CD4-positive, alpha-beta T cell treated with Interleukin-6 for 4 hours (primary cell): Measurements from ENCODE around the gene COPG1.
"Not testable (repeated sequence)": the region's sequence is repeated elsewhere in the genome, so short reads cannot be mapped to it uniquely, and the experiment has no call there.

Source experiments
- DNase-seq: peaks from one replicate; pipeline ENCODE4 v3.0.0-alpha.2; 2020; ENCODE audit warnings: mixed read lengths

Gene COPG1, protein sequence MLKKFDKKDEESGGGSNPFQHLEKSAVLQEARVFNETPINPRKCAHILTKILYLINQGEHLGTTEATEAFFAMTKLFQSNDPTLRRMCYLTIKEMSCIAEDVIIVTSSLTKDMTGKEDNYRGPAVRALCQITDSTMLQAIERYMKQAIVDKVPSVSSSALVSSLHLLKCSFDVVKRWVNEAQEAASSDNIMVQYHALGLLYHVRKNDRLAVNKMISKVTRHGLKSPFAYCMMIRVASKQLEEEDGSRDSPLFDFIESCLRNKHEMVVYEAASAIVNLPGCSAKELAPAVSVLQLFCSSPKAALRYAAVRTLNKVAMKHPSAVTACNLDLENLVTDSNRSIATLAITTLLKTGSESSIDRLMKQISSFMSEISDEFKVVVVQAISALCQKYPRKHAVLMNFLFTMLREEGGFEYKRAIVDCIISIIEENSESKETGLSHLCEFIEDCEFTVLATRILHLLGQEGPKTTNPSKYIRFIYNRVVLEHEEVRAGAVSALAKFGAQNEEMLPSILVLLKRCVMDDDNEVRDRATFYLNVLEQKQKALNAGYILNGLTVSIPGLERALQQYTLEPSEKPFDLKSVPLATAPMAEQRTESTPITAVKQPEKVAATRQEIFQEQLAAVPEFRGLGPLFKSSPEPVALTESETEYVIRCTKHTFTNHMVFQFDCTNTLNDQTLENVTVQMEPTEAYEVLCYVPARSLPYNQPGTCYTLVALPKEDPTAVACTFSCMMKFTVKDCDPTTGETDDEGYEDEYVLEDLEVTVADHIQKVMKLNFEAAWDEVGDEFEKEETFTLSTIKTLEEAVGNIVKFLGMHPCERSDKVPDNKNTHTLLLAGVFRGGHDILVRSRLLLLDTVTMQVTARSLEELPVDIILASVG

DNA sequence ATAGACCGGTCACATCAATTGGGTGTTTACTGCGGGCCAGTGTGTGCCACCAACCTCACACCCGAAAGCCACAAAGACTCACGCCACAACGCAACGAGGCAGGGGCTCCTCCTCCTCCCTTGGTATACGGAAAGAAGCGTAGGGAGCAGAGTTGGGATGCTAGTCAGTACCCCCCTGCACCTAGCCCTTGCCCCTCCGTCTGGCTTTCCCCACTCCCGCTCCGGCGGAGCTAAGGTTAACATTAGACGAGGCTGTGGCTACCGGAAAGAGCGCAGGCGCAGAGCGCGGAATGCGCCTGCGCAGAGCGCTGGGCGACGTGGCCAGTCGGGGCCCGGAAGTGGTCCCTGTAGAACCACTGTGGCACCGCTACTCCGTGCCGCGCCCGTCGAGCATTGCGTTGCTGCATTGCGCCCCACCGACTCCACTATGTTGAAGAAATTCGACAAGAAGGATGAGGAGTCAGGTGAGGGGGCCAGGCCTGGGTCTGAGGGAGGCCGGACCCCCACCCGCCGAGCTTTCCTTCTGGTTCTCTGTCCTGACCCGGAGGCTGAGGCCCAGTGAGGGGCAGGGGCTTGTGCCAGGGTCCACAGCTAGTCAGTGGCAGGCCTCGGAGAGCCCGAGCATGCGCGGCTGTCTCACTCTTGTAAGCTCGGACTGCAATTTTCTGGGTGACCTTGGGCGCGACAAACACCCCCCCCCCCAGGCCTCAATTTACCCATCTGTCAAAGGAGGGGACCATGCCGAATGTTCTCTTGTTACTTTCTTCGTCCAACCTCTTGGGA is at the start of gene COPG1:
TSS of gene COPG1 (plus strand) at position 323 of the 782 bp plus-strand sequence. CDS start at position 427, 104 bp downstream.
- DNase-seq, result peak; percentile 89

DNA sequence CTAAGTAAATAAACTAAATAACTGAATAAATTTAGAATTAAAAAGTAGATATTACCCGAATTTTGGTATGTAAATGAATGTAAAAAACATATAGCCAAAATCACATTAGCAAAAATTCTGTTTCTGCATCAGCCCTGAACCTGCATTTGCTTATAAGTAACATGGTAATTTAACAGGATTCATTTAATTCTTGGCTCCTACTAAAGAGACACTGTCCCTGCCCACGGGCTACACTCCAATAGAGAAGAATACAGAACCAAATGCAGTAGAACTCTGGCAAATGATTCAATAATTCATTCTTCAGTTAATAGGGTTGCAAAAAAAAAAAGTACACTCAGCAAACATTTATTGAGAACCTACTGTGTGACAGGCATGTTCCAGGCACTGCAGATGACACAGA is 44.9 kb upstream of the COPG1 start:
- no peak for DNase-seq

DNA sequence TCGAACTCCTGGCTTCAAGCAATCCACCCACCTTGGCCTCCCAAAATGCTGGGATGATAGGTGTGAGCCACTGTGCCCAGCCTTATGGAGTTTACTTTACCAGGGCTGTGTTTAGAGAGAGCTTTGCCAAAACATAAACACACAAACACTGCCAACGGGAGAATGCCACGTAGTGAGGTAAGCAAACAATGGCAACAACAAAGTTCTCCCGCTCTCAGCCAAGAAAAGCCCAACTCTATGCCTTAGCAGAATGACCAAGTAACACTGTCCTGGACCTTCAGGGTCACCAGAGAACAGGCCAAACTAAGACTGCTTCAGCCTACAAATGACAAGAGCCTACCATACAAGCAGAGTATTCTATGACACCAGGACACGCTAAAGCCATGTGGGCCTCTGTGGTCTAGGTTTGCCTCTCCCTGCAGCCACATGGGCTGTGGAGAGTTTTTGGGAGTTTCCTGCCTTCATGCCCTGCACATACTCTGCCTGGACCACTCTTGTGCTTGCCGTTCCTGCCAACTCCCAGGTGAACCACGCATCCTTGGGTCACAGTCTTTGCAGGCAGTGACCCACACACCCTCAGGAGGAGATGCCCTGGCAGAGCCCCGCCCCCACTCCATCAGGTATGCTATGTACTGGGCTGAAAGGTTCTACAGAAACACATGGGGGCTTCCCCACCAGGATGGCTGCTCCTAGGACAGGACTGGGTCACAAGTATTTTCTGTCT is 44.1 kb upstream of the COPG1 start:
- DNase-seq, result no peak

DNA sequence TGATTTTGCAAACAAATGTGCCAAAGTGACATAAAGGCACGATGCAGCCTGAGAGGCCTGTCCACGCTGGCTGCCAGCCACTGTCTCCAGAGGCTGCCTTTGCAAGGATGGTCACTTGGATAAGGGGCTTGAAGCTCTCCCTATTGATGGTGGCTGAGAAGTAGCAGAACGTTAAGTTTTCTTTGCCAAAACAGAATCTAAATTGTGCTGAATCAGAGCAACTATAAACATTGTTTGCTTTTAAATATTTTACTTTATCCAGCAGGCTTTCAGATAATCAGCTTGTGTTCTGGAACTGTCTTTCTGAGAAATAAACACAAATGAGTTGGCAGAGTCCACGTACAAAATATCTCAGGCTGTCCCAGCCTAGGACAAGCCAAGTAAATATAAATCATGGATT is 41.9 kb upstream of the COPG1 start:
- no peak for DNase-seq

DNA sequence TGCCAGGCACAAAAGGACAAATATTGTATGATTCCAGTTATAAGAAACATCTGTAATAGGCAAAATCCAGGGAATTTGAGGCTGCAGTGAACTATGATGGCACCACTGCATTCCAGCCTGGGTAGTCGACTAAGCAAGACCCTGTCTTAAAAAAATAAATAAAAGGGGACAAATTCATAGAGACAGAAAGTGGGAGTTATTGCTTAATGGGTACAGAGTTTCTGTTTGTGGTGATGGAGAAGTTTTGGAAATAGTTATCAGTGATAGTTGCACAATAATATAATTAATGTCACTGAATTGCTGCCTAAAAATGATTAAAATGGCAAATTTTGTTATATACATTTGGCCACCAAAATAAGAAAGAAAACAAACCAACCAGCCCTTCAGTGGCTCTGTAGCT is 38.1 kb upstream of the COPG1 start:
- no peak for DNase-seq

DNA sequence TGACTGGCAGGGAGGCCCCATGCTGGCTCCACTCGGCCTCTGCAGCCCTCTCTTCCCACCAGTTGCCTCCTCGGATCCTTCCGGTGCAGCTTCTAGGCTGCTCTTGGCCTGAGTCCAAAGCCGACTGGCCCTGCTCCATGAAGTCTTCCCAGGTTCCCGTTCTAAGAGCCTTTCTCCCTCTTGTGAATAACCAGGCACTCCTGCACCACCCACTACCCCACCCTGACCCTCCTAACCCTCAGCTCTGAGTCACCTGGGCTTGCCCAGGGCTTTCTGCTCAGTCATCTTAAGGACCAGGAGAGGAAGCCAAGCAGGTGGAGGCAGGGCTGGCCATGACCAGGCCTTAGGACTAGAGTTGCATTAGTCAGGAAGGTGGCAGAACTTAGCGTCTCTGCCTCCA is 37.6 kb upstream of the COPG1 start:
- DNase-seq, result no peak

DNA sequence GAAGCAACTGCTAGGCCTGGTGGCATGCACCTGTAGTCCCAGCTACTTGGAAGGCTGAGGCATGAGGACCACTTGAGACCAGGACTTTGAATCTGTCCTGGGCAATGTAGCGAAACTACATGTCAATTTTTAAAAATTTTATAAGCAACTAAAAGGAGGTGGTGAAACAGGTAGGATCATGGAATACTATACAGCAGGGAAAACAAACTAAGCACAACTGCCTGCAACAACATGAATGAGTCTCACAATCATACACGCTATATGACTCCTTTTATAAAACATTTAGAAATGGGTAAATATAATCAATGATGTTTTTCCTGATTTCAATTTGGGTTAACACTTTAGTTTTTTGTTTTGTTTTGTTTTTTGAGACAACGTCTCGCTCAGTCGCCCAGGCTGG is 36.2 kb upstream of the COPG1 start:
- DNase-seq, result no peak

DNA sequence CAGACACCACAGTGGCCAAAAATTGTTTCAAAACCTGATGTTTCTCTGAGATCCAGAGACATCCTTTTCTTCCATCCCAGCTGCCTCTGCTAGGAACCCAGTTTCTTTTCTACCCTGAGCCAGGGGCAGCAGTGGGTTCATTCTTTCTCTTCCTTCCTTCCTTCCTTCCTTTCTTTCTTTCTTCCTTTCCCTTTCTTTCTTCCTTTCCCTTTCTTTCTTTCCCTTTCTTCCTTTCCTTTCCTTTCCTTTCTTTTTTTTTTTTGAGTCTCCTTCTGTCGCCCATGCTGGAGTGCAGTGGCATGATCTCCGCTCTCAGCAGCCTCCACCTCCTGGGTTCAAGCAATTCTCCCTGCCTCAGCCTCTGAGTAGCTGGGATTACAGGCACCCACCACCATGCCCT is 30.7 kb upstream of the COPG1 start:
- no peak for DNase-seq

DNA sequence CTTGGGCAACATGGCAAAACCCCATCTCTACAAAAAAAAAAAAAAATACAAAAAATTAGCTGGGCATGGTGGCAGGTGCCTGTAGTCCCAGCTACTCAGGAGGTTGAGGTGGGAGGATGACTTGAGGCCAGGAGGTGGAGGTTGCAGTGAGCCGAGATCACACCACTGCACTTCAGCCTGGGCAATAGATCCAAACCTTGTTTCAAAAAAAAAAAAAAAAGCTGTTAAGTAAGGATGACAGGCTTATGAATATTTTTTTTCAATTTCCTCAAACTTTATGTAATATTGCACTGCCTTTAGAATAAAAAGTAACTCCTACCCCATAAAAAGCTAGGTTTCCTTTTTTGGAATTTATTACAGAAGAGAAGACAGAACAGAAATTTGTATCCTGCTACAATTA is 25.0 kb upstream of the COPG1 start:
- DNase-seq, result not testable (repeated sequence)

DNA sequence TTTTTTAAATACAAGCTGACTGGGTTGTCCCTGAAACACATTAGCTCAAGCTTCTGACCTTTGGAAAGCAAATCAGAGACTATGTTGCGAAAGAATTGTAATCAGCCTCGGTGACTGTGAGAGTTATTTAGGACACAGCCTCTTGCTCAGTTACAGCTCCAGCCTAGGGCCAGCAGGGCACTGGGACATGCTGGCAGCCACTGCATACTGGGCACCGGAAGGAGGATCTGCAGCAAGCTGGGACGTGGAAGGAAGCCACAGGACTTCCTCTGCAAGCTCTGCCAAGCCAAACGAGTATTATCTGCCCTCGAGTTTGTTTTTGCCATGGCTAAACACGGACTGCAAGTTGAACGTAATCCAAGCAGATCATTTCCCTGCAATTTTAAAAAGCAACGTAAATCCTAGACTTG is 24.4 kb upstream of the COPG1 start:
- peak; percentile 26 for DNase-seq

DNA sequence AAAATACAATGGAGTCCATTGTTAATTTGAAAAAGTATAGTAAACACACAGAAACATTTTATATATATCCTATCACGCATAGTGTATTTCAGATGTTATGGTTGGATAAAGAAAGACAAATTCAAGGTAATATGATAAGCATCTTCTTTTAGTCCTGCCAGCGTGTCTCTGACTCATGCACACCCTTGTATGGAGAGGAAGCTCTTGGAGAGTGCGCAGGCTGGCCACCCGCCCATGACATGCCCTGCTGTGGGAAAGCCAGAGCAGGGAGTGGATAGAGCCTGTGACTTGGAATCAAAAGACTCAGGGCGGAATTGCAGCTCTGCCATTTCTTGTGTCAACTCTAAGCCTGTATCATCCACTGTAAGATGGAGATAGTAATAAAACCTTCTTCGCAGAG is 23.0 kb upstream of the COPG1 start:
- DNase-seq, result peak; percentile 16

DNA sequence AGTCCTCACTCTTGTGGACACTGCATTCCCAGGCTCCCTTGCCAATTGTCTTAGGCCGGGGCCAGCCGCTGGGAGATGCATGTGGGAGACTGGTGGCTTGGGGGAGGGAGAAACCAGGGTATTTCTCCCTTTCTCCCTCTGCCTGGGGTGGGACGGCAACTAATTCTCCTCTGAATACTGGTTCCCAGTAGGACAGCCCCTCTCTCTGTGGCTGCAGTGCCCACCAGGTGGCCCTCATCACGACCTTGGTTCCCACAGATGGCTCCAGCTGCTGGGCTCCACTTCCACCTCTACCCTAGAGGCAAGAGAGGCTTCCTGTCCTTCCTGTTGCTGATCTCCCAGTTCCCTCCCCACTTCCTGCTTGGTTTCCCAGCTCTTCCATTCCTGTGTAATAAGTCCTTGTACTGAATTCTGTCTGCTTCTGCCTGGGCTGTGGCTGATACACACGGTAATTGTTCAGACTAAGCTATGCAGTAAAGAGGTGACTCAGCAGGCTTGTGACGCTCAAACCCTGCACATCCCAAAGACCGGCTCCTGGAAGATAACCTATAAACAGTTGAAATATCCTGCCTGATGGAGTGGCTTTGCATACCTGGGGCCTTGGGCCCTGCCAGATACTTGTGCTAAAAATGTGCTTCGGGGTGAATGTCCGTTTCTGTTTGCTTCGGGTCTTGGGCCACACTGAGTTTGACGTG is 20.4 kb upstream of the COPG1 start:
- no peak for DNase-seq

DNA sequence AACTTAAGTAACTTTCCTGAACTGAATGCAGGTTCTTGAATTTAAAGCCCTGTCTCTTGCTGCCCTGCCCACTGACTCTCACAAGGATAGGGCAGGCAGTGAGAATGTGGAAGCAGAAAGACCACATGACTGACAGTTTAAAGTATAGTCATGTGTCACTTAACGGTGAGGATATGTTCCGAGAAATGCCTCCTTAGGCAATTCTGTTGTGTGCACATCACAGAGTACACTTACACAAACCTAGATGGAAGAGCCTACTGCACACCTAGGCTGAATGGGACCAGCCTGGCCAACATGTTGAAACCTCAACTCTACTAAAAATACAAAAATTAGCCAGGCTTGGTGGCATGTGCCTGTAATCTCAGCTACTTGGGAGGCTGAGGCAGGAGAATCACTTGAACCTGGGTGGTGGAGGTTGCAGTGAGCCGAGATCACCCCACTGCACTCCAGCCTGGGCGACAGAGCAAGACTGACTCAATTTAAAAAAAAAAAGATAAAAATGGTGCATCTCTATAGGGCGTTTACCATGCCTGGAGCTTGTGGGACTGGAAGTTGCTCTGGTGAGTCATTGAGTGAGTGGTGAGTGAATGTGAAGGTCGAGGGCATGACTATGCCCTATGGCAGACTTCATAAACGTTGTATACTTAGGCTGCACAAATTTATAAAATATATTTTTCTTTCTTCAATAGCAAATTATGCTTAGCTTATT is 18.9 kb upstream of the COPG1 start:
- DNase-seq, result peak; percentile 13

DNA sequence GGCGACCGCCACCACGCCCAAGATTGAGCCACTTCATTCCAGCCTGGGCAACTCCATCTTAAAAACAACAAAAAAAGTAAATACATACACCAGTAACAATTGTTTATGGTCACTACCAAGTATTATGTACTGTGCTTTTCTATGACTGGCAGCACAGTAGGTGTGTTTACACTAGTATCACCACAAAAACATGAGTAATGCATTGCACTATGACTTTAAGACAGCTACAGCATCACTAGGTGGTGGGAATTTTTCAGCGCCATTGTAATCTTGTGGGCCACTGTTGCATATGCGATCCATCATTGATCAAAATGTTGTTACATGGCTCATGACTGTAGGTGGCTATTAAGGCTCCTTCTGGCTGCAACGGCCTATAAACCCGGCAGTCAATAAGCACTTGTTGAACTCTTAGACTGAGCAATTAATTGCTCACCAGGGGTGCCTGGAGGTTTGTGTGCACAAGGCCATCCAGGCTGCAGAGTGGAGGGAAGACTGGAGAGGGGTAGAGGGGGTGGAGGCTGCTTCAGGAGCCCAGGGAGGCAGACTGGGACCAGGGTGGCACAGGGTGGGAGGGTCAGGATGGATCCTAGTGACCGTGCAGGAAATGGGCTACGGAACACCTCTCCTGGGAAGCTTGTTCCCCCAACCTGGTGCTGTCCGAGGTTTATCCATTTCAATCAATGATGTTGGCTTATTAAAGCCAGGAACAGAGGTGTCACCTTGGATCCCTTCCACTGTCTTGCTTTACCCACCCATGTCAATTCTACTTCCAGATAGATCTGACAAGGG is 17.9 kb upstream of the COPG1 start:
- DNase-seq, result no peak

DNA sequence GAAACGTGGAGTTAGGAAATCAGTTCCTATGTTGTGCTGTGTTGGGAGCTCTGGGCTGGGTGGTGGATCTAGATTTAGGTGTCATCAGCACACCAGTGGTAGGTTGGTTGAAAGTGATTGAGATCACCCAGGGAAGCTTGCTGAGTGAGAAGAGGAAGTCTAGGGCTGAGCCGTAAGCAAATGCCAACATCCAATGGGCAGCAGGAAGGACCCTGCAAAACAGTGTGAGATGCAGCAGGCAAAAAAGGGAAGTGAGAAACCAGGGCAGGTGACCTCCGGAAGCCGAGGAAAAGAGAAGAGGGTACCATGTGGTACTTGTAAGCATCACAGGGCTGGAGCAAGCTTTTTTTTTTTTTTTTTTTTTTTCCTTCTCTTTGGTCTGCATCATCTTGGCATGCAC is 15.9 kb upstream of the COPG1 start:
- DNase-seq, result no peak

DNA sequence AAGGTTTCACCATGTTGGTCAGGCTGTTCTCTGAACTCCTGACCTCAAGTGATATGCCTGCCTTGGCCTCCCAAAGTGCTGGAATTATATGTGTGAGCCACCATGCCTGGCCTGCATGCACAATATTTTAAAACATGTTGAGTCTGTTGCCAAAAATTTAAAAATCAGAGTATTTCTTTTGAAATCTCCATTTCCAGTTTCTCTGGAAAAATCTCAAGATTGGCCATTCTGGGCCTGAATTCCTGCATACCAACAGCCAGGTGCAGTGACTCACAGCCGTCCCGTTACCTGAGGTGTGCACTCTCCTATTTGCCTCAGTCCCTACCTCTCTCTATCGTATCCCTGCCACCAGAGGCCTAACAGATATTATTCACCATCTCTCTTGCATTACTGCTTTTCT is 15.0 kb upstream of the COPG1 start:
- DNase-seq, result no peak

DNA sequence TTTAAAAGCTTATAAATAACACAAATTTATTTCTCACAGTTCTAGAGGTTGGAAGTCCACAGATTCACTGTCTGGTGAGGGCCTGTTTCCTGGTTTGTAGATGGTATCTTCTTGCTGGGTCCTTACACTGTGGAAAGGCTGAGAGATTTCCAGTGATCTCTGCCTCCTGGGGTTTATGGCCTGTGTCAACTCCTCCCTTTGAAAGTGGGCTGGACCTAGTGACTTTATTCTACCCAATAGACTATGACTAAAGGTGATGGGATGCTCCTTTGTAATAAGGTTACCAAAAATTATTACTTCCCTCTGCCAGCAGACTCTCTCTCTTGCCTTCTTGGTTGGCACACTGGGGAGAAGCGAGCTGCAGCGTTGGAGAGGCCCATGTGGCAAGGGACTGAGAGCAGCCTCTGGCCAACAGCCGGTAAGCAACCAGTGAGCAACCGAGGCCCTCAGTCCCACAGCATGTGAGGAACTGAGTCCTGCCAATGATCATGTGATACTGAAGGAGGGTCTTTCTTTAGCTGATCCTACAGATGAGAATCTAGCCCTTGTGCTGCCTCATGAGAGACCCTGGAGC is 14.0 kb upstream of the COPG1 start:
- DNase-seq, result no peak

DNA sequence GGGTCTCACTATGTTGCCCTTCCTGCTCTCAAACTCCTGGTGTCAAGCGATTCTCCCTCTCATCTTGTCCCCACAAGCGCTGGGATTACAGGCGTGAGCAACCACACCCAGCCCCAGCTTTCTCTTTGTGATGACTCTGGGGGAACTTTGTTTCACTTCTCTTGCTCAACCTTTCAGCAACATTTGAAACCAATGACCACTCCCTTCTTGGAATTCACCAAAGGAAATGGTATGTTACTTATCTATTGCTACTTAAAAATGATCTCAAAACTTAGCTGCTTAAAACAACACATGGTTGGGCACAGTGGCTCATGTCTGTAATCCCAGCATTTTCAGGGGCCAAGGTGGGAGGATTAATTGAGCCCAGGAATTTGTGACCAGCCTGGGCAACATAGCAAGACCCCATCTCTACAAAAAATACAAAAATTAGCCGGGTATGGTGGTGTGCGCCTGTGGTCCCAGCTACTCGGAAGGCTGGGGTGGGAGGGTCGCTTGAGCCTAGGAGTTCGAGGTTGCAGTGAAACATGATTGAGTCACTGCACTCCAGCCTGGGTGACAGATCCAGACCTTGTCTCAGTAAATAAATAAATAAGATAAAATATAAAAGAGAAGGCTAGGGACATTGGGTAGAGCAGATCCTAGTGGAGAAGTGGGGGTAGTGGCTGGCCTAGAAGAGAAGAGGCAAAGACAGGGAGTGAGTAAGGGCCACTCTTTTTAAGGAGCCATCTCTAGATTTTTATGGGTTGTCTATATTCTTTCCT is 10.3 kb upstream of the COPG1 start:
- no peak for DNase-seq

DNA sequence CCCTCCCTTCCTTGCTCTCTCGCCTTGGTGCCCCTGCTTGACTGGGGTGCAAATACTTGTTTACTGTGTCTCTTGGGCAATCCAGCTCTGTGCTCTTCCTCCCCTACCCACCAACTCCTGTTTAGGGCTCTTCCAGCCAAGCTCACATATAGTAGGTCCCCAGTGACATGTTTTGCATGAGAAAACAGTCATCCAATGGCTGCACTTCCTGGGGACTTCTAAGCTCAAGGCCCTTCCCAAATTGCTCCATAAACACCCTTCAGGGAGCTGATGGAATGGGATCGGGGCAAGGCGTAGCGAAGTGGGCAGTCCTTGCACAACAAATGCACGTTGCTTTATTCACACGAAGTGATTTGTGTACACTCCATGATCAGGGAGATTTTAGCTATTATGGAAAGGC is 9.4 kb upstream of the COPG1 start:
- DNase-seq, result no peak
